GM21515 (cell line): ENCODE results near the gene MFAP3L.
A peak's percentile ranks its signal among the peaks of the same experiment; 100 is the strongest.

ENCODE experiments used
- ATAC-seq: cut with Tn5 transposase; IDR thresholded peaks from one replicate; pipeline ENCODE4 v1.9.1; 2021; ENCODE audit not compliant: unreplicated experiment

The MFAP3L gene

DNA sequence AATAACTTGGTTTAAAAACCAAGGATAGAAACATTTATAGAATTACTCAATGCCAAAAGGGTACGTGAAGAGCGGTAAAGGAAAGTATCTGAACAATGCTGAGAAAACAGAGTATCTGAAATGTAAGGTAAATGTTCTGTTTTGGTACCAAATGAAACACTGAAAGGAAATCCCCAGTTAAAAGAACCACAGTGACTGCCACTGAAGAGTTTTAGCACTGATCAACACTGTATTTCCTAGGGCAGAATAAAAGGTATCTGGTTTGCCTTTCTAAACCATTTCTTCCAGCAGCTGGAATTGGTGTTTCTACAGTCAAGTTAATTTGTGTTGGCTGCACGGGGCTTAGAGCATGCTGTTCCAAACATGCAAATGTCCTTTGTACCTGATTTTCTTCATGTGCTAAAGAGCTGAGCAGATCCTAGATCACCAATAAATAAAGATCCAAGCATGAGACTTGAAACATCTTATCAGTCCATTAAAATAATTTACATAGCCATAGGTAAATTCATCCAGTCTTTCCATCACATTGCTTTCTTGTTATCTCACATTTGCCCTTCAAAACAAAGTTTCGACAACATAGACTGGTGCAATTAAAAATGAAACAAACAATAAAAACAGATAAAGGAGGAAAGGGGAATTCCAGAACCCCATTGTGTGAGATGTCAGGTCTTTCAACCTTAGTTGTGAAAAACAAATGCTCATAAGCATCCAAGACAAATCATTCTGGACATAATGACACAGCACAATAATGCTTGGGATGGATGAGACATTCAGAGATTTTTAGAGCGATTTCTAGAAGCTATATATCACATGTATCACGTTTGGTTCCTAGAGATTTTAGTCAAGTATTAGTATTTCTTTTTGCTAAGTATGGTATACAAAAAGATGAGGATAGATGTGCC is 38.6 kb downstream of the MFAP3L start:
- ATAC-seq, result no peak

DNA sequence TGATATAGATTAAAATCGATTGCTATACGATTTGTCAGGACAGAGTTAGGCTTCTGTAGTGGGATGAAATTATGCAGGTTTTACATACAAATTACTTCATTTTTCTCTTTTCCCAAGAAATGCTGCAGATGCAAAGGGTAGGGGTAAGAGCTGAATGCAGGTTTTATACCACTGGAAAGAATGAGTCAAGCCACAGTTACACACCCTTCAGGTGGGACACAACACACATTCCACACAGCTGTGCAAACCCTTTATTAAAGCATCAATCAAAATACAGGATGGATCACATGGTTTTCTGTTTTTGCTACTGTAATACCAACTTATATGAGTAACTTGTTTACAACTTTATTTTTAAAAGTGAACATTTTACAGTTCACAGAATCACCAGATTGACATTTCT is 39.8 kb downstream of the MFAP3L start:
- ATAC-seq, result no peak

DNA sequence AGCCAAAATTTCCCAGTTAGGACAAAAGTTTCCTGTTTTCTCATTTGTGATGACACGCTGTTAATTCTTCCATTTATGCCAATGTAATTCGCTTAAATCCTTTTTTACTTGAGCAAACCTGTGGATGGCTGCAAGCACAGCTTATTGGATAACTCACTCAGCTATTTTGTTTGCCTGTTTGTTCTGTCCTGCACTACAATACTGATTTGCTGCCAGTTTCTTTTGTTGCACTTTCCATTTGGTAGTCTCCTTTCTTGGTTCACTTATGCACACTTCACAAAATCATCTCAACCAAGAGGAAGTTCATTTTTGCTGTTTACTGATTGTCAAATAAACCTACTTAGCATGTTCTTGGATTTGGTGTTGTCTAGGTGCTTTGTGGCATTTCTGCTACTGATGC is 40.3 kb downstream of the MFAP3L start:
- no peak for ATAC-seq

- ATAC-seq, result no peak
Observed at GRCh38 chr4:169984745-169985144, 41.5 kb downstream of the MFAP3L start.

- no peak for ATAC-seq
Observed at GRCh38 chr4:169984173-169984572, 42.0 kb downstream of the MFAP3L start.

DNA sequence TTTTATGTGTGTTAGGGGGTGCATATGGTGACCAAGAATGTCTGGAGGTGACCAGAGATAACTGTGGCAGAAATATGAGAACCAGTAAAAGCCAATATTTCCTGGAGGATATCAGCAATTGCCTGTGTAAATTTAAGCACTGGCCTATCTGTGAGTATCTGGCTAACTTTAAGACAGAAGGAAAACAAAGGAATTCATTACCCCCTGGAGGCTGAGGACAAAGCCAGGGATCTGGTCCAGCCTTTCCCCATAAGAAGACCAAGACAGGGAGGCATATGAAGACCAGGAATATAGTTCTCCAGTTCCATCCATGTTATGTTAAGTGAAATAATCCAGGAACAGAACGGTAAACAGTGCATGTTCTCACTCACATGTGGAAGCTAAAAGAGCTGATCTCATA is 49.2 kb downstream of the MFAP3L start:
- no peak for ATAC-seq

DNA sequence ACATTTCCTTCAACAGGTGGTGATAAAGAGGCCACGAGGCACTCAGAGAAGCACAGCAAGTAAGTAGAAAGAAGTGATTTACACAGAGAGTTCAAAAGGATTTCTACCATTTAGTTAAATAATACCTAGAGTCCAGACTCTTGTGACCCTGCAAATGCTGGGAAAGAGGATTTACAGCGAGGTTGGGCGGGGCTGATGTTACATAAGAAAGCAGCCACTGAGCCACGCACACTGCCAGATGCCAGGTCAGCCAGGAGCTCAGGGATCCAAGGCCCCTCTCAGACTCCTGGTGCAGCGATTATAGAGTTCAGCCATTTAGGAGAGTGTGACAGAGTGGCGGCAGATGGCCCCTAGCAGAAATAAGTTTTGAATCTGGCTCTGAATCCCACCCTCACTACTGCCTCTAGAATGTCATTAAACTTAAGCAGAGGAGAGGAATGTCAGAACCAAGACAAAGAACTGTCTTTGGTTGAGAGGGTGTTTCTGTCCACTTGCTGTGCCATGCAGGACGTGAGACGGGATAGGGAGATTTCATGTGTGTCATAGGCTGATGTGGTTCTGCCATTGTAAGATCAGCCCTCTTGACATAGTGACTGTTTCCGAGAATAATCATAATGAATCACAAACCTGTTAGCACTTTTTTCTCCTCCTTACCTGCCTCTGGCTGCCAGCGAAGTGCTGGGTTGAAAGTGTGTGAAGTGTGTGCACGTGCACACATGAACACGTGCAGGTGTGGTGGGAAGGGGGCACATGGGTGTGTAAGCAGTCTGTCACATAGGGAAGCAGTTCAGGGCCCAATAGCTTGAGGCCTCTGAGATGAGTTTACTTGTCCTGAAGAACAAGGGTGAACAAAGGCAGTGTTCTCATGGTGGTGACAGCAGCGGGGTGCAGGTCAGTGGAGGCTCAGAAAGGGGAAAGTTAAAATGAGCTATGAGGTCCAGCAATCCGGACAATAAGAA is 50.1 kb downstream of the MFAP3L start:
- no peak for ATAC-seq

- no peak for ATAC-seq
Observed at GRCh38 chr4:169975131-169975837, 50.9 kb downstream of the MFAP3L start.

- no peak for ATAC-seq
Observed at GRCh38 chr4:169971456-169972015, 54.7 kb downstream of the MFAP3L start.

GRCh38 chr4:169968999-169969398 is 57.2 kb downstream of the MFAP3L start:
- no peak for ATAC-seq

- no peak for ATAC-seq
Observed at GRCh38 chr4:169963998-169964397, 62.2 kb downstream of the MFAP3L start.

DNA sequence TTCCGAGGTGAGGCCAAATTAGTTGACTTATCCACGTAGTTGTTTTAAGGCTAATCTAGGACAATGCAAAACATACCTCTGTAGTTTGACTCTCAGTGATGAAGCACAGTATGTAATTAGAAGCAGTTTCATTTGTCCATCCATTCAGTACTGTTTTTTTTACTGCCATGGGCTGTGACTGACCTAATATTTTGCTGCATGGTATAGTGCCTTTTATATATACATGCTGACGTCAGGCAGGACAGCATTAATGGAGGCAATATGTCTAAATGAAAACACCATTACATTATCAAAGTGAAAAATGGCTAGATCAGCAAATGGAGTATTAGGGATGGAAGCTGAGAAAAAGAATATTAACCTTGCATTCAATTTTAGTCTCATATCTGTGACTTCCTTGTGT is 66.9 kb downstream of the MFAP3L start:
- no peak for ATAC-seq

DNA sequence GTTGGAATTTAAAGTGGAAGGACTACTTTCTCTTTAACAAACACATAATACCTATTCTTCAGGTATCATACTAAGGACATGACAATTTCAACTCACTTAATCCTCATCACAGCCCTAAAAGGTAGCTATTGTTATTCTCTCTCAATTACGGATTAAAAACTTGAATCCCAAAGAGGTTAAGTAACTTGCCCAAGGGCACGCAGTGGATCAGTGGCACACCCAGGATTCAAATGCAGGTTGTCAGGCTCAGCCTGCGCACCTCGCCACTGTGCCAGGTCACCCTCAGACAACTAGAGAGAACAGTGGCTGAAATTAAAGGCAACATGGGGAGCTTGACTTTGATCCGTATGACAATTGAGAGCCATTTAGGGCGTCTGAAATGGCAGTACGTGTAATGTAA is 67.6 kb downstream of the MFAP3L start:
- ATAC-seq, result no peak

- ATAC-seq, result no peak
Observed at GRCh38 chr4:169957785-169958184, 68.4 kb downstream of the MFAP3L start.

DNA sequence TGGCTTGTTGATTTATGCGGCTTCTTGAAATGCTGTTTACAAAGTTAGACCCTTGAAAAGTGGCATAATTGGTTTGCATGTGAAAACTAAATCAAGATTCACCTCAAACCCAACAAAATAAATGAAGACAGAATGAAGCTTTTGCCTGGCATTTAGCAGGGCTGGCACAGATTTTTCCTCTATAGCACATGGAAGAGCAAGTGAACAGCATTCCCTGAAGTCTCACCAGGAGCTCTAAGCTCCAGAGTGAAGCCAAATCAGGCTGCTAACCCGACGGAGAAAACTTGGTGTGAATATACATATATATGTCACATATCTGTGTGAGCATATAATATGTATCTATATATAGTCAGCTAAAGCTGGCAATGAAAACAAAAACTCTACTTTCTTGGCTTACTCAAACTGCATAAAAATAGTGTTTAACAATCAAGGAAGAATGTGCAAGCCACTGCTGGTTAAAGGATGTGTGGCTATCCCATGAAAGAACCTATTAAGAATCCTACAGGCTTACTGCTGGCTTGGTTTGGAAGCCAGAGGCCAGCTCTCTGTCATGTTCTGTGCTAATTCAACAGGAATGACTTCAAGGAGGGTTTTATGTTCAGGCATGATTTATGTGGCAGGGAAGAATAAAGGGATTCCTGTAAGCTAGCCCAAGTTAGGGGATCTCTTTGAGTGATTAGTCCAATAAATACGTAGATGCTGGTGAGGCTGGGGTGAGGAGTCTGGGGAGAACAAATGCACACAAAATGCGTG is 69.9 kb downstream of the MFAP3L start:
- ATAC-seq, result no peak

DNA sequence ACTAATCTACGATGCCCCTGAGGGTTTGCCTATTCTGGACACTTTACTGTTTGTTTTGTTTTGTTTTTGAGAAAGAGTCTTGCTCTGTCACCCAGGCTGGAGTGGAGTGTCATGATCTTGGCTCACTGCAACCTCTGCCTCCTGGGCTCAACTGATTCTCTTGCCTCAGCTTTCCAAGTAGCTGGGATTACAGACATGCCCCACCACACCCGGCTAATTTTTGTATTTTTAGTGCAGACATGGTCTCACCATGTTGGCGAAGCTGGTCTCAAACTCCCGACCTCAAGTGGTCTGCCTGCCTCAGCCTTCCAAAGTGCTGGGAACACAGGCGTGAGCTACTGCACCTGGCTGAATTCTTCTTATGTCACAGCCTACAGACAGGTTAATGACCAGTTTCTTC is 70.7 kb downstream of the MFAP3L start:
- no peak for ATAC-seq

DNA sequence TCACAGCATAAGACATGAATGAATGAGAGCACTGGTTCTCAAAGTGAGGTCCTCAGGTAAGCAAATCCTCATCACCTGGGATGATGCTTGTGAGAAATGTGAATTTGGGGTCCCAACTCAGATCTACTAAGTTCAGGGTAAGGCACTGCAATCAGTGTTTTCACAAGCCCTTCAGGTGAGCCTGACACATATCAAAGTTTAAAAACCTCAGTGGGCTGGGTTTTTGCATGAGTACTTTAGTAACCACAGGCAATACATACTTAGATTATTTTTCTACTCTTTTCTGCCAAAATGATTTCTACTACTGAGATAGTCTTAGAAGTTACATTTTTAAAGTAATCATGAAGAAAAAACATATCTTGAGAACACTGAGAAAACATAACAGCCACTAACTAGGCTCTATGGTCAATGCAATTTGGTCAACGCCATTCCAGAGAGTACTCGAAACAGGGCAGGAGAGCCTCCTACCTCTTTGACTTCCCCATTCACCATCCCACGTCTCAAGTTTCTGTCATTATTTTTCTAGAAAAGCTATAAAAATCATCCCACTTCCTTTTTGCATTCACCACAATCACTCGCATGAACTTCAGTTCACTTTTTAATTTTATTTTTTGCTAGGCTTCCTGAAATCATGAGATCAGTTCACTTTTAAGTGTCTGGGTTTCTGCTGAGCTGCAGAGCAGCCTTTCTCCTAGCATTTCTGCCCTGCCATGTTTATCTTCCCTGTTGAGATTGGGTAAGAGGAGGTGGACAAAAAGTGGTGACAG is 73.8 kb downstream of the MFAP3L start:
- peak; percentile 82 for ATAC-seq

- ATAC-seq, result no peak
Observed at GRCh38 chr4:169948271-169948670, 77.9 kb downstream of the MFAP3L start.

- ATAC-seq, result no peak
Observed at GRCh38 chr4:169945636-169946035, 80.6 kb downstream of the MFAP3L start.
